Mammary epithelial cell (primary cell): ENCODE results near the gene OSER1.

ENCODE experiments used
- CTCF ChIP-seq, 2 donors: IDR thresholded peaks in 1 of 2; conservative IDR thresholded peaks in 1 of 2; 2 replicates each; pipeline ENCODE4 v1.5.1; 2011 to 2012; ENCODE audit warnings: inconsistent platforms in 2 of 2, low read length in 2 of 2, mild to moderate bottlenecking in 2 of 2, control low read depth in 1 of 2, low read depth in 1 of 2; ENCODE audit not compliant: insufficient read depth in 1 of 2; ENCODE audit errors: extremely low read depth in 1 of 2
- EZH2 ChIP-seq: IDR thresholded peaks from 2 replicates; pipeline ENCODE4 v1.6.1; 2012; ENCODE audit warnings: low read length, inconsistent platforms, borderline replicate concordance

- TF ChIP-seq CTCF (conservative IDR thresholded peaks at IDR 0.05 in 1 of 2, IDR thresholded peaks at IDR 0.05 in 1 of 2; ENCODE audit: extremely low read depth in 1 of 2, insufficient read depth in 1 of 2, low read depth in 1 of 2, low read length in 2 of 2) (peak; percentile 81 to 93), EZH2 (no peak)
These were observed 4.6 kb upstream of the OSER1 start for GRCh38 chr20:44215125-44215524.
